Measurements from ENCODE around the gene FADS1.

DNA sequence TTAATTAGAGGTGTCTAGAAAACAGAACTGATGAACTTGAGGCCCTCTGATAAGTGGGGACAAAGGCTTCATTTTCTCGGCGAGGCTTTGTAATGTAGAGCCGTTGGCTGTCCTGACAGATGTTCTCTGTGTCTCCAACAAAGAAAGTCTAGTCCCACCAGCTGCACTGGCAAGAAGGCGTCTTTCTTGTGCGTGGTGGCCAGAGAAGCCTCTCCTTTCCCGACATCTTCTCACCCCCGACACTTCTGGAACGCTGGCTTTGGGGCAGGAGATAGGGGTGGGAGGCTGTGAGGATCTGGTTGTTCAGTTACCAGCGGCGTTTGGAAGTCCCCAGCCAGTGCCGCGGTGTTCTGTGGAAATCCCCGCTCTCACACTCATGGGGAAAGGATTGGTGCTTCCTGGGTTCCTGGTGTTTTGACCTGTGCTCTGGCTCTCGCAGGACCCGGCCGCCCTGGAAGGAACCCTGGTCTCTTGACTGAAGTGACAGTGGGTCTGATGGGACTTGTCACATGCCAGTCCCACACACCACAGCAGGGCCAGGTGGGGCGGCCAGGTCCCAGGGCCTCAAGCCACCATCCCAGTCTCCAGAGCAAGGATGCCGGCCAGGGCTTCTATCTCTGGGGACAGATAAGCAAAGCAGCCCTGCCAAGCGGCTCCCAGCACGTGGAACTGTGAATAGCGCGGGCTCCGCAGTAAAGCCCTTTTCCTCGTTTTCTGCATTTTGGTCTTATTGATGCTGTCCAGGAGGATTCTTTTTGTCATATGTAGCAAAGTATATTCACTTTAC, 34.5 kb upstream of the FADS1 start:
- TF ChIP-seq, protein P1, sequence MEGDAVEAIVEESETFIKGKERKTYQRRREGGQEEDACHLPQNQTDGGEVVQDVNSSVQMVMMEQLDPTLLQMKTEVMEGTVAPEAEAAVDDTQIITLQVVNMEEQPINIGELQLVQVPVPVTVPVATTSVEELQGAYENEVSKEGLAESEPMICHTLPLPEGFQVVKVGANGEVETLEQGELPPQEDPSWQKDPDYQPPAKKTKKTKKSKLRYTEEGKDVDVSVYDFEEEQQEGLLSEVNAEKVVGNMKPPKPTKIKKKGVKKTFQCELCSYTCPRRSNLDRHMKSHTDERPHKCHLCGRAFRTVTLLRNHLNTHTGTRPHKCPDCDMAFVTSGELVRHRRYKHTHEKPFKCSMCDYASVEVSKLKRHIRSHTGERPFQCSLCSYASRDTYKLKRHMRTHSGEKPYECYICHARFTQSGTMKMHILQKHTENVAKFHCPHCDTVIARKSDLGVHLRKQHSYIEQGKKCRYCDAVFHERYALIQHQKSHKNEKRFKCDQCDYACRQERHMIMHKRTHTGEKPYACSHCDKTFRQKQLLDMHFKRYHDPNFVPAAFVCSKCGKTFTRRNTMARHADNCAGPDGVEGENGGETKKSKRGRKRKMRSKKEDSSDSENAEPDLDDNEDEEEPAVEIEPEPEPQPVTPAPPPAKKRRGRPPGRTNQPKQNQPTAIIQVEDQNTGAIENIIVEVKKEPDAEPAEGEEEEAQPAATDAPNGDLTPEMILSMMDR (IDR thresholded peaks at IDR 0.05) = no peak
- TF ChIP-seq TCF7L2 (IDR thresholded peaks at IDR 0.05; ENCODE audit: low read depth, low read length) (no peak), SIN3A (IDR thresholded peaks at IDR 0.05; ENCODE audit: borderline replicate concordance, insufficient read depth, low read depth, low read length) (no peak)
